HG03565 (cell line): Measurements from ENCODE around the gene CTBP1.

Source experiments
- ATAC-seq: cut with Tn5 transposase; IDR thresholded peaks from one replicate; pipeline ENCODE4 v1.9.1; 2021; ENCODE audit warnings: mild to moderate bottlenecking, moderate library complexity; ENCODE audit not compliant: unreplicated experiment

Gene CTBP1

GRCh38 chr4:1177274-1178141, 71.4 kb downstream of the CTBP1 start:
- no peak for ATAC-seq

DNA sequence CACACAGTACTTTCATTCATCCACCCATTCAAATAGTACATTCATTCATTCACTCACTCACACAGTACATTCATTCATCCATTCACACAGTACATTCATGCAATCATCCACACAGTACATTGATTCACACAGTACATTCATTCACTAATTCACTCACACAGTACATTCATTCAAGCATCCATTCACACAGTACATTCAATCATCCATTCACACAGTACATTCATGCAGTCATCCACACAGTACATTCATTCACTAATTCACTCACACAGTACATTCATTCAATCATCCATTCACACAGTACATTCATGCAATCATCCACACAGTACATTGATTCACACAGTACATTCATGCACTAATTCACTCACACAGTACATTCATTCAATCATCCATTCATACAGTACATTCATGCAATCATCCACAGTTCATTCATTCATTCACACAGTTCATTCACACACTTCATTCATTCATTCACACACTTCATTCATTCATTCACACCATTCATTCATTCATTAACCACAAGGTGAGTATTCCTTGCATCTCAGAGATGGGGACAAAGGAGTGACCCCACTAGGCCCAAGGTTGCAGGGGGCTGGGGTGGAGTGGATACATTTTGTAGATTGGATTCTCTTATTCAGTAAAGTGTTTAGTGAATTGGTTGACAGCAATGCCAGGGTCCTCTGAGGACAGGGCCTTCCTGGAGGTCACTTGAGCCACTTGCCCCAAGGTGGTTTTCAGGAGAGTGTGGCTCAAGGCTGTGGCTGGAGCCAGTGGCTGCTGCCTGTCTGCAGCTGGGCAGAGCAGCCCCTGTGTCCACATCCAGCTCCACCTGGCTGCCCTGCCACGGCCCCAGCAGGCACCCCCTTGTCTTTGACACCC, 72.3 kb downstream of the CTBP1 start:
- ATAC-seq: no peak

DNA sequence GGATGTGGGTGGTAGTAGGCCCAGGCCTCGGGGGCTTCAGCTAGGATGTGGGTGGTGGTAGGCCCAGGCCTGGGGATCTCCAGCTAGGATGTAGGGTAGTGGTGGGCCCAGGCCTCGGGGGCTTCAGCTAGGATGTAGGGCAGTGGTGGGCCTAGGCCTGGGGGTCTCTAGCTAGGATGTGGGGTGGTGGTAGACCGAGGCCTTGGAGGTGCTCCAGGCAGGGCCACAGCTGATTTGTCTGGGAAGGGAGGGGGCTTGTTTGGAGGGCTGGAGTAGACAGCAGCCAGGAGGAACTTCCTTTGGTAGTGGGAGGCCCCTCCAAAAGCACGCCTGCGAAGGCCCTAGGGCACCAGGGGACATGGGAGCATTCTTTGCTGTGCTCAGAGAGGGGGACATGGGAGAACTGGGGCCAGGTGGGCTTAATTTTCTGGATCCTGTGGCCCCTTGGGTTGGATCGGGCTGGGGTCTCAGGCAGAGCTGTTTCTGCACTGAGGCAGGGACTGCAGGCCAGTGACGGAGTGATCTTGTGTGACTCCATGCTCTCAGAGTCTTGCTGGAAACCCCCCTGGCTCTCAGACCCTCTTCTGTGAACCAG, 73.2 kb downstream of the CTBP1 start:
- ATAC-seq: no peak

- no peak for ATAC-seq
Measured at GRCh38 chr4:1174941-1175634, 73.8 kb downstream of the CTBP1 start.

- ATAC-seq: no peak
Measured at GRCh38 chr4:1172971-1173757, 75.8 kb downstream of the CTBP1 start.

DNA sequence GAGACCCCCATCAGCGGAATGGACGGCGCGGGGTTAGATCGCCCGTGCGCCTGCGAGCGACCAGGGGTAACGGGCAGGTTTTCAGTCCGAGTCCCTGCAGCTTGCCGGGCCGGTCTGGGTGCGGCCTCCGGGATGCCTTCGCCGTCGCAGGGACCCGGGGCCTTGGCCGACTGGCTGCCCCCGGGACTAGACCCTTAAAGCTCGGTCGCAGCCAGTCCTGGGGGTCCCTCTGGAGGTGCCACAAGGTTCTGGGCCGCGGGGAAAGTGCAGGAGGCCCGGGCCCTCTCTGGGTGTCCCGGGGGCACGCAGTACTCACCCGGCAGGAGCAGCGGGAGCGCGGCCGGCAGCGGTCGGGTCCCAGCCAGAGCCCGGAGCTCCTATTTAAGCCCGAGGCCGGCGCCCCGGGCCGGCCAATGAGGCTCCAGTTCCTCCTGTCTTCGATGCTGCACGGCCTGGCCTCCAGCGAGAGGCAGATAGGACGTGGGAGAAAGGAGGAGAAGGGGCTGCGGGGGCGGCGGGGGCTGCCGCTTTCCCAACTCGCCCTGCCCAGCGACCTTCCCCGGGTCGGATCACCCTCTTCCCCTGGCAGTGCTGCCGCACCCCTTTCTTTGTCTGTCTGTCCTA, 76.6 kb downstream of the CTBP1 start, which contains the start of gene SPON2:
Gene SPON2, minus strand, starts transcription at position 356 of the 624 bp plus-strand sequence.
- no peak for ATAC-seq

DNA sequence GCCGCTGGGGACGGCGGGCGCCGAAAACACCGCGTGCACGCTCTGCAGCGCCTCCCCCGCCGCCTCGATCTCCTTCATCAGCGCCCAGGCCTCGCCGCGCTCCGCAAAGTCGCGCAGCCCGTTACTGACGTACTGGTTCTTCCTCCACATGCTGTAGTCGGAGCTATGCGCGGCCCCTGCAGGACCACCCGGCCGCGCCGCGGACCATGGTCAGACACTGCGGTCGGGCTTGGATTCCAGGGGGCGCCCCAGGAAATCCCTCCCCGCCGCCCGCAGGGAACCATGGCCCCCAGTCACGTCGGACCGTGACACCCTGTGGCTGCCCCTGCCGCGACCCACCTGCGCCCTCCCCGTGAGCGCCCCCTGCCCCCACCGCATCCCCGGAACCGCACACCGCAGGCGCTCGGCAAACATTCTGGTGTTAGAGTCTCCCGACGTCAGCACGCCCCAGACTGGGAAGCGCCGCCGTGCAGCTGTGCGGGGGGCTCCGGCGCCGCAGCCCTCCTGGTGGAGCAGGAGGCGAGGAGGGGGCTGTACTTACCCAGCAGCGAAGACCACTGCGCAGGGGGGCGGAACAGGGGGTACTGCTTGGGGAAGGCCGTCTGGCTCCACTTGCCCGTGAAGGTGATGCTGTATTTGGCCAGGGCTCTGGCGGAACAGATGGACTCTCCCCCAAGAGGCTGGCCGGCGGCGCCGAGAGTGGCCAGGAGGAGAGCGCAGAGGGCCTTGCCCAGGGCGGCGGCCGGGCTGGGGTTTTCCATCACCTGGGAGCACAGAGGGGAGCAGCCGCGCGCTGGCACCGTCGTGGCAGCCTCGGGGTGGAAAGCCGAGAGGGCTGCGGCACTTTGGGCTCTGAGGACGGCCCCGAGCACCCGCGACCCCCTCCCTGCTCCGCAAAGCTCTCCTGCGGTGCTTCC, 77.4 kb downstream of the CTBP1 start:
- ATAC-seq: no peak

DNA sequence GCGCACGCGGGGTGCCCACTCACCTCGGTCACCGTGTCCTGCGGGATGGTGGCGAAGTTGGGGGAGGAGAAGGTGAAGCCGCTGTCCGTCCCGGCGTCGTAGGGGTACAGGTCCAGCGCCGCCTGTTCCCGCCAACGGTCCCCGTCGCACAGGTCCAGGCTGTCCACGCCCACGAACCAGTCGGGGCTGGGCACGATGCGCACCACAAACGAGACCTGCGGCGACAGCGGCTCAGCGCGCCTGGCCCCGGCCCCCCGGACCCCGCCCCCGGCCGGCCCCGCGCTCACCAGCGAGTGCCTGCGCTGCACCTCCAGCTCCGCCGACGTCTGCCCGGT, 78.0 kb downstream of the CTBP1 start:
- no peak for ATAC-seq

DNA sequence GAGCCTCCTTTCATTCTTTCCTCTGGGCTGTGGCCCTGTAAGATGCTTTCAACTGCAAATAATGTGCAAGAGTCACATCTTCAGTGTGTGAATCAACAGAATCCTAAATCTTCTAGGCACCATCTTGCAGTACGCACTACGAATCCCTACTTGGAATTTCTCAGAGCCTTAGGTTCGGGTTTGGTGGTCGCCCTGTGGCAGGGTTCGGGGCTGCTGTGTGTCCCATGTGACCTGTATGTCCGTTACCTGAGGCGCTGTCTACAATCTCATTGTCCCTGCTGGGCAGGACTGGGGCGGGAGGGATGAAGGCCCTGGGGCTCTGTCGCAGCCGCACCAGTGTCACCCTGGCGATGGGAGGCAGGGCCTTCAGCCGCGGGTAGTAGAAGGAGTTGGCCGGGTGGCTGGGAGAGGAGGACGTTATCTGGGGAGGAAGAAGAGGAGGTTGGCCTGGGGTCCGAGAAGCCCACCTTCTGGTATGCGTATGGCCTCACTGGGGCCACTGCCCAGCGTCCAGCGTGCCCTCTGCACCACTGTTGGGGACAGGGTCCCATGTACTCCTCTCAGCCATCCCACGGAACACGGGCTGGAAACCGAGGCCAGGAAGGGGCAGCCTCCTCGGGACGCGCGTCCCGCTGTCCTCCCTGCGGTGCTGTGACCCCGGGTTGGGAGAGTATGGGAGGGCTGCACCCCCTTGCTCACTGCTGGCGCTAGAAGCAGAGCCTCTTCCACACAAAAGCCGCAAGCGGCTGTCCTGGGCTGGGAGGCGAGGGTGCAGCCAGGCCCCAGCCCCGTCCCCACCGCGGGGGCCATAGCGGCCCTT, 78.6 kb downstream of the CTBP1 start:
- no peak for ATAC-seq

DNA sequence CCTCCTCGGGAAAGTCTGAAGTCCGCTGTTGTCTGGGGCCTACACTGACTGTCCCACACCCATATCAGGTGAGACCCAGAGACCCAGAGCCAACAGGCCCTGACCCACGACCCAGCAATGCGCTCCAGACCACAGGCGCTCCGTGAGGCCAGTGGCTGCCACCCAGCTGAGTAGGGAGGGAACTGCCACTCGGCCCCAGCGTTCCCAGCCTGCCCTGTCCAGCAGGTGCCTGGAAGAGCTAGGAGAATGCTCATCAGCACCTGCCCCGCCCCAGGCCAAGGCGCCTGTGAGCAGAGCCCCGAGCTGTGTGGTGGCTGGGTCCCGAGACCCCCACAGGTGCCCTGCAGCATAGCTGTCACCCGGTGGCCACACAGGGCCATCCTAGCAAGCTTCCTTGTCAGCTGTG, 79.2 kb downstream of the CTBP1 start:
- ATAC-seq: no peak

- ATAC-seq: no peak
Measured at GRCh38 chr4:1169171-1169671, 79.7 kb downstream of the CTBP1 start.

GRCh38 chr4:1168191-1169101, 80.5 kb downstream of the CTBP1 start:
- ATAC-seq: no peak

DNA sequence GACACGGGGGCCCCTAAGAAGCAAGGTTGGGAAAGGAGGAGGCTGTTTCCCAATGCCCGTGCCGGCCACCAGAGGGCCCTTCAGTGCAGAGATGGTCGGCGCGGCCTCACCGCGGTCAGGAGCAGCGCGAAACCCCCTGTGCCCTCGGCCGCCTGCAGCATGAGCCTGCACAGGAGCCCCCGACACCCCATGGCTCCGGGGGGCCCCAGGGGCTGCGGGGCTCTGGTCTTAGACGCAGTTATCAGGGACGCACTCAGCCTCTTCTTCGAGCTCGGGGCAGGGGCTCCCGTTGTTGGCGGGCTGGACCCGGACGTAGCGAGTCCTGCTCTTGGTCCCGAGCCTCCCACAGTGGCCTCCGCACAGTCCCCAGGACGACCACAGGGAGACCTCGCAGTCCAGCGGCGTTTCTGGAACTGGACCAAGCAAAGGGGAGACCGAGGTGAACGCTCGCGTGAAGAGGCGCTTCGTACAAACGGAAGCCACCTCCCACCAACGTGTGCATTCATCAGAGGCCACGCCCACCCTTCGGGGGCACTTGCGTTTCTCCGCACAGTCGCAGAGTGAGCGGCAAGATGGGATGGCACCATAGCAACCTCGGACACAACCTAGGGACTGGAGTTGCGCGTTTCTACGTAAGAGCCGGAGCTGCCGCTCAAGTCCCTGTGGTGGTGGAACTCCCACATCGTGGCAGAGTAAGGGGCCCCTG, 81.5 kb downstream of the CTBP1 start:
- ATAC-seq: peak; percentile 66

- ATAC-seq: peak; percentile 1
Measured at GRCh38 chr4:1166509-1167243, 82.3 kb downstream of the CTBP1 start.

DNA sequence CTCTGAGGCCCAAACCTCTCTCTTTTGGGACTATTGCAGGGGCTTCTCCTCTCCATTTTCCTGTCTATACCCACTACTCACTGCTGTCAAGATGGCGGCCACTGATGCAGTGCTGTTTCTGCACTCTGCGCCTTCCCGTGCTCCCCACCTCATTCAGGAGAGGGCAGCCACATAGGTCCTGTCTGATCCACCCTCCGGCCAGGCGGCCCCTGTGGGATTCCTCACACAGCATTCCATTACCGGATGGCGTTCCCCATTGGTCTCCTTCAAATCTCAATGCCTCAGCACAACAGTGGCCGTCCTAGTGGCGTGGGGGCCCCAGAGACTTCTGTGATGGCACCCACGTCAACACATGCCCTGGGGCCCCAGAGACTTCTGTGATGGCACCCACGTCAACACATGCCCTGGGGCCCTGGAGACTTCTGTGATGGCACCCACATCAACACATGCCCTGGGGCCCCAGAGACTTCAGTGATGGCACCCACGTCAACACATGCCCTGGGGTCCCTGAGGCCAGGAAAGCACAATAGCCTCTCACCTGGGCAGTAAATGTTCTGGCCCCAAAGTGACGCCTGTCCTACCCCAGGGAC, 83.9 kb downstream of the CTBP1 start:
- no peak for ATAC-seq
